Measurements from ENCODE around the gene PACSIN3. TPM values are rescaled to one million over a fixed set of nuclear protein-coding genes. Genes with fewer than 3 reads are reported as not detected.
A peak's percentile ranks its signal among the peaks of the same experiment; 100 is the strongest.
"Not testable (repeated sequence)": the region's sequence is repeated elsewhere in the genome, so short reads cannot be mapped to it uniquely, and the experiment has no call there.

The PACSIN3 gene
- total RNA-seq, 8 experiments from 2014 or later = 1.2 to 89.4 (median 9.9) TPM

DNA sequence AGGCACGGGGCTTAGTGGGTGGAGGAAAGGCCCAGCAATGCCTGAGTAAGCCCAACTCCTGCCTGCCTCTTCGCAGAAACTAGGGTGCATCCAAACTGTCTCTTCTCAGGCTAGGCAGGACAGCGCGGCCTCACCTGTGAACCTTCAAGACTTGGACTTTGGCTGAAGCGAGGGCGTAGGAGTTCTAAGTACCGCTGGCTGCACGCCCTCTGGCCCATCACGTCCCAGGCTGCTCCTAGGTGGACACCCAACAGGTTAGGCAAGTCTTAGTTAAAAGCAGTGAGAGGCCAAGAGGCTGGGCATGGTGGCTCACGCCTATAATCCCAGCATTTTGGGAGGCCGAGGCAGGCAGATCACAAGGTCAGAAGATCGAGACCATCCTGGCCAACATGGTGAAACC, 26.7 kb upstream of the PACSIN3 start:
- 94 to 100% (median 100%) methylated on average over 1 to 8 of the region's 12 CpGs; no CpG with 5 or more reads in 3 of the 10 experiments for WGBS, 10 experiments
- in situ Hi-C loops (cut with MboI; ENCODE audit: low pct_unique_long_range_greater_than_20kb in 2 of 9, low sequenced_read_pairs in 9 of 9, unreplicated experiment in 9 of 9) = no loop called here
- no peak overlapping the region for H3K27ac ChIP-seq
- peaks cover 17 to 18% of the 10 kb centered on the region in 2 donors for H3K4me1 ChIP-seq (replicated peaks in 1 of 2)
- no peak overlapping the region for H3K4me3 ChIP-seq
- ATAC-seq (replicated peaks in 6 of 8) = no peak

DNA sequence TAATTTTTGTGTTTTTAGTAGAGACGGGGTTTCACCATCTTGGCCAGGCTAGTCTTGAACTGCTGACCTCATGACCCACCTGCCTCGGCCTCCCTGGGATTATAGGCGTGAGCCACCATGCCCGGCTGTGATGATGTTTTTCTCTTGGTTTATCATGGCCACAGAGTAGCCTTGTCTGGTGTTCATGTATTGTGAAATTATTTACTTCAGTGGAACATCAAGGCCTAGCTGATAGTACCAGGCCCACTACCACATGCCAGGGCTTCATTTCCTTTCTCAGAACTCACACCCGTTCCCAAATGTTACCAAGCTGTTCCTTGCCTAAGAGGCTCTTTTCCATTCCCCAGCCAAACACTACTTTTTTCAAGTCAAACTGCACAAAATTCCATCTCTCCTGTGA, 22.4 kb upstream of the PACSIN3 start:
- WGBS, 10 experiments = 33 to 100% (median 94%) methylated on average over 1 to 4 of the region's 5 CpGs; no CpG with 5 or more reads in 3 of the 10 experiments
- ATAC-seq (replicated peaks in 6 of 8) = no peak
- H3K4me3 ChIP-seq = no peak overlapping the region
- in situ Hi-C loops (cut with MboI; ENCODE audit: low pct_unique_long_range_greater_than_20kb in 2 of 9, low sequenced_read_pairs in 9 of 9, unreplicated experiment in 9 of 9) = no loop called here
- H3K4me1 ChIP-seq (replicated peaks in 1 of 2) = peaks cover 5% of the 10 kb centered on the region in 2 donors
- H3K27ac ChIP-seq = no peak overlapping the region

DNA sequence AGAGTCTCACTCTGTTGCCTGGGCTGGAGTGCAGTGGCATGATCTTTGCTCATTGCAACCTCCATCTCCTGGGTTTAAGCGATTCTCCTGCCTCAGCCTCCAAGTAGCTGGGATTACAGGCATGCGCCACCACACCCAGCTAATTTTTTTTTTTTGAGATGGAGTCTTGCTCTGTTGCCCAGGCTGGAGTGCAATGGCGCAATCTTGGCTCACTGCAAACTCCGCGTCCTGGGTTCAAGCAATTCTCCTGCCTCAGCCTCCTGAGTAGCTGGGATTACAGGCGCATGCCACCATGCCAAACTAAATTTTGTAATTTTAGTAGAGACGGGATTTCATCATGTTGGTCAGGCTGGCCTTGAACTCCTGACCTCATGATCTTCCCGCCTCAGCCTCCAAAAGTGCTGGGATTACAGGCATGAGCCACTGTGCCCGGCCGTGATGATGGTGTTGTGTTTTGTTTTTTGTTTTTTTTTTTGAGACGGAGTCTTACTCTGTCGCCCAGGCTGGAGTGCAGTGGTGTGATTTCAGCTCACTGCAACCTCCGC, 21.8 kb upstream of the PACSIN3 start:
- in situ Hi-C loops (cut with MboI; ENCODE audit: low pct_unique_long_range_greater_than_20kb in 2 of 9, low sequenced_read_pairs in 9 of 9, unreplicated experiment in 9 of 9); H3K4me1 ChIP-seq (replicated peaks in 1 of 2); H3K27ac ChIP-seq; H3K4me3 ChIP-seq; ATAC-seq (replicated peaks in 6 of 8): not testable (repeated sequence)
- whole genome bisulfite sequencing, 10 experiments = 82 to 100% (median 94%) methylated on average over 1 to 10 of the region's 13 CpGs

DNA sequence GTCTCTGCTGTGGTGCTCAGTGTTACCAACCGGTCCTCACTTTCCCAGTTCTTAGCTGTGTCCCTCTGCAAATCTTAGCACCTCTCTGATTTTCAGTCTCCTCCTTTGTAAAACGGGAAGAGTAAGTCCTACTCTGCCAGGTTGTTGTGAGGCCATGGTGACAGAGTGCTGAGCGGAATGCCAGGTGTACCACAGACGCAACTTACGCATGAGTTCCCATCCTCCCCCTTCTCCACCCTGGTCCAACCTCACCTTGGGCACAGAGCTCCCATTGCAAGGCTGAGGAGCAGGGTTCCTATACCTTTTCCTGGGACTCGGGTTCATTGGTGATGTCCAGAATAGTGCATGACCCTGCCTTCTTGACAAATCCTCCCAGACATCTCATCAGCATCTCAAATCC, 21.2 kb upstream of the PACSIN3 start:
- no peak overlapping the region for H3K4me3 ChIP-seq
- in situ Hi-C loops (cut with MboI; ENCODE audit: low pct_unique_long_range_greater_than_20kb in 2 of 9, low sequenced_read_pairs in 9 of 9, unreplicated experiment in 9 of 9) = no loop called here
- WGBS, 10 experiments = 56 to 100% (median 84%) methylated on average over 1 to 6 of the region's 6 CpGs; no CpG with 5 or more reads in 2 of the 10 experiments

DNA sequence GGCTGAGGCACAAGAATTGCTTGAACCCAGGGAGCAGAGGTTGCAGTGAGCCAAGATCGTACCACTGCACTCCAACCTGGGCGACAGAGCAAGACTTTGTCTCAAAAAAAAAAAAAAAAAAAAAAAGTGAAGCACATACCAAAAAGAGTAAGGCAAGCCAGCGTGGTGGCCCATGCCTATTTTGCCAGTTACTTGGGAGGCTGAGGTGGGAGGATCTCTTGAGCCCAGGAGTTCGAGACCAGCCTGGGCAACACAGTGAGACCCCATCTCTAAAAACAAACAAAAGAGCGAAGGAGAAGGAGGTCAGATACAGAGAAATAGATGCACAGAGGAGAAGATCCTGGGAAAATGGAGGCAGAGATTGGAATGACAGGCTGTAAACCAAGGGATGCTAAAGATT, 20.3 kb upstream of the PACSIN3 start:
- in situ Hi-C loops (cut with MboI; ENCODE audit: low pct_unique_long_range_greater_than_20kb in 2 of 9, low sequenced_read_pairs in 9 of 9, unreplicated experiment in 9 of 9); H3K4me3 ChIP-seq; H3K27ac ChIP-seq; H3K4me1 ChIP-seq (replicated peaks in 1 of 2); ATAC-seq (replicated peaks in 6 of 8): not testable (repeated sequence)
- WGBS, 10 experiments = 61 to 100% (median 89%) methylated on average over 1 to 5 of the region's 5 CpGs; no CpG with 5 or more reads in 1 of the 10 experiments

More for the DNA sequence above, 21.2 kb upstream of the PACSIN3 start:
- Histone ChIP-seq H3K27ac (no peak overlapping the region), H3K4me1 (replicated peaks in 1 of 2) (peaks cover 5% of the 10 kb centered on the region in 2 donors)
- ATAC-seq (replicated peaks in 6 of 8) = no peak

DNA sequence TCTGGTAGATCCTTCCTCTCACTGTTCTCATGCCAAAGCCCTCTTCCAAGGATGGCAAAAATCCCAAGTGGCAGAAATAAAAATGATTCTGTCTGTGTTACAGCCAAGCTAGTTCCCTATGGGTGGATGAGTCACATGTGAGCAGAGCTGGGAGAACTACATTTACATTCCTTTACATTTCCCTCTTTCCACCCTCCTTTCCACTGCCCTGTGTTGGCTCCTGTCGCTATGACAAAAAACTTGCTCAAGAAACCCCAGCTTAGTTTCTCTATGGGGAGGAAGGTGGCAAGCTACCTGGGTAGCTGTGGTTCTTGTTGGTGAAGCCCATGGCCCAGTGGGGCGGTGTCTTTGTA, 18.4 kb upstream of the PACSIN3 start:
- Histone ChIP-seq H3K4me1 (replicated peaks in 1 of 2) (peaks cover 5% of the 10 kb centered on the region in 2 donors), H3K4me3 (no peak overlapping the region), H3K27ac (no peak overlapping the region)
- ATAC-seq (replicated peaks in 6 of 8) = peak in 7 of 8 experiments; percentile 51 to 100 (median 82)
- WGBS, 10 experiments = 0 to 67% (median 33%) methylated on average over 1 to 2 of the region's 2 CpGs; no CpG with 5 or more reads in 3 of the 10 experiments
- in situ Hi-C loops (cut with MboI; ENCODE audit: low pct_unique_long_range_greater_than_20kb in 2 of 9, low sequenced_read_pairs in 9 of 9, unreplicated experiment in 9 of 9) = no loop called here

DNA sequence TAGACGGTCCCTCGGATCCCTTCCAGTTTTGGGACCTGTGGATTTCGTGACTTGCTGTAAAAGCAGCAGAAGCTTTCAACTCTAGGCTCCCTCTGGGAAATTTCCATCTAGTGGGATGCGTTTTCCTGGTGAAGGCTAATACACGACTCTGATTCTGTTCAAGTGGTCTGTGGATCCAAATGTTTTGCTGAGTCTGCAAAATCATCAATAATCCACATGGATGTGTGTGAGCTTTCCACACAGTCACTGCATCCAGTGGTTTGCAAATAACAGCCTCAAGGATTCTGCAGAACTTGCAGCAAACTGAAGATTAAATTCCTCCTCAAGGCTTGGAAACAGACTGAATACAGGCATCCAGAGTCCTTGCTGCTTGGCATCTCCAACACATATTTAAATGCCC, 16.3 kb upstream of the PACSIN3 start:
- Histone ChIP-seq H3K4me1 (replicated peaks in 1 of 2) (peaks cover 5% of the 10 kb centered on the region in 2 donors), H3K4me3 (no peak overlapping the region), H3K27ac (no peak overlapping the region)
- no peak for ATAC-seq (replicated peaks in 6 of 8)
- in situ Hi-C loops (cut with MboI; ENCODE audit: low pct_unique_long_range_greater_than_20kb in 2 of 9, low sequenced_read_pairs in 9 of 9, unreplicated experiment in 9 of 9) = no loop called here
- 56 to 100% (median 84%) methylated on average over 1 to 5 of the region's 5 CpGs for WGBS, 10 experiments

DNA sequence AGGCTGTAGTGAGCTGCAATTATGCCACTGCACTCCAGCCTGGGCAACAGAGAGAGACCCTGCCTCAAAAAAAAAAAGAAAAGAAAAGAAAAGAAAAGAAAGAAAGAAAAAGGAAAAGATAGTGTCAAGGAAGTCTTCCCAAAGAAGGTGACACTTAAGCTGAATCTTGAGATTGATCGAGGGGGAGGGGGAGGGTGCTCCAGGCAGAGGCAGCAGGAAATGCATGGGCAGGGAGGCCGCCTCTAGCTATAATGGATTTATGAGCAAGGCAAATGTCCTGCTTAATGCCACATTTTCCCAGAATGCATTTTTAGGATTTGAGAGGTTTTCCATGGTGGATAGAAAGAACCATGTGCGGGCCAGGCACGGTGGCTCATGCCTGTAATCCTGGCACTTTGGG, 14.8 kb upstream of the PACSIN3 start:
- no peak for ATAC-seq (replicated peaks in 6 of 8)
- H3K4me1 ChIP-seq (replicated peaks in 1 of 2) = peaks cover 5% of the 10 kb centered on the region in 2 donors
- 21 to 100% (median 83%) methylated on average over 2 to 4 of the region's 4 CpGs; no CpG with 5 or more reads in 2 of the 10 experiments for WGBS, 10 experiments
- no peak overlapping the region for H3K27ac ChIP-seq
- no peak overlapping the region for H3K4me3 ChIP-seq
- in situ Hi-C loops (cut with MboI; ENCODE audit: low pct_unique_long_range_greater_than_20kb in 2 of 9, low sequenced_read_pairs in 9 of 9, unreplicated experiment in 9 of 9) = no loop called here

DNA sequence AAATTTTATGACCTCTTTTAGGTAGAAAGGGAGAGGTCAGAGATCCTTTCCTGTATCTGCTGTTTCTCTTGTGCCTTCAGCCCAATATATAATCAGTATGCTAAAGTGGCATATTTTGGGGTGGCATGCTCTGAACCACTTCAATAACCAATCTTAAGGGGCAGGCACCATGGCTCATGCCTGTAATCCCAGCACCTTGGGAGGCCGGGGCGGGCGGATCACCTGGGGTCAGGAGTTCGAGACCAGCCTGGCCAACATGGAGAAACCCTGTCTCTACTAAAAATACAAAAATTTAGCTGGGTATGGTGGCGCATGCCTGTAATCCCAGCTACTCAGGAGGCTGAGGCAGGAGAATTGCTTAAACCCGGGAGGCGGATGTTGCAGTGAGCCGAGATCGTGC, 11.9 kb upstream of the PACSIN3 start:
- WGBS, 10 experiments = 60 to 100% (median 93%) methylated on average over 1 to 6 of the region's 9 CpGs; no CpG with 5 or more reads in 3 of the 10 experiments
- ATAC-seq (replicated peaks in 6 of 8); H3K4me3 ChIP-seq; in situ Hi-C loops (cut with MboI; ENCODE audit: low pct_unique_long_range_greater_than_20kb in 2 of 9, low sequenced_read_pairs in 9 of 9, unreplicated experiment in 9 of 9); H3K4me1 ChIP-seq (replicated peaks in 1 of 2); H3K27ac ChIP-seq: not testable (repeated sequence)

DNA sequence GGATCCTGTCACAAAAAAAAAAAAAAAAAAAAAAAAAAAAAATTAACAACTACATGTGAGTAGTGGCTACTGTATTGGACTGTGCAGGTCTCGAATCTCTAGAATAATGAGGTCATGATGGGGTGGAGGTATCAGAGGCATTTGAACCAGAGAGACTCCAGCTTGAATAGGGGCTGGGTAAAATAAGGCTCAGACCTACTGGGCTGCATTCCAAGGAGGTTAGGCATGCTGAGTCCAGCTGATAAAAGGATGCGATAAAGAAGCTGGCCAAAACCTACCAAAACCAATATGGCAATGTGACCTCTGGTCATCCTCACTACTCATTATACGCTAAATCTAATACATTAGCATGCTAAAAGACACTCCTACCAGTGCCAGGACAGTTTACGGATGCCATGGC, 5.9 kb upstream of the PACSIN3 start:
- Histone ChIP-seq H3K4me1 (replicated peaks in 1 of 2) (peaks cover 2 to 17% of the 10 kb centered on the region in 2 donors), H3K4me3 (no peak overlapping the region), H3K27ac (no peak overlapping the region)
- ATAC-seq (replicated peaks in 6 of 8) = peak in 3 of 8 experiments; percentile 10 to 24 (median 11)
- in situ Hi-C loops (cut with MboI; ENCODE audit: low pct_unique_long_range_greater_than_20kb in 2 of 9, low sequenced_read_pairs in 9 of 9, unreplicated experiment in 9 of 9) = no loop called here
- WGBS, 10 experiments = 21 to 100% (median 70%) methylated on average over 1 to 3 of the region's 4 CpGs

DNA sequence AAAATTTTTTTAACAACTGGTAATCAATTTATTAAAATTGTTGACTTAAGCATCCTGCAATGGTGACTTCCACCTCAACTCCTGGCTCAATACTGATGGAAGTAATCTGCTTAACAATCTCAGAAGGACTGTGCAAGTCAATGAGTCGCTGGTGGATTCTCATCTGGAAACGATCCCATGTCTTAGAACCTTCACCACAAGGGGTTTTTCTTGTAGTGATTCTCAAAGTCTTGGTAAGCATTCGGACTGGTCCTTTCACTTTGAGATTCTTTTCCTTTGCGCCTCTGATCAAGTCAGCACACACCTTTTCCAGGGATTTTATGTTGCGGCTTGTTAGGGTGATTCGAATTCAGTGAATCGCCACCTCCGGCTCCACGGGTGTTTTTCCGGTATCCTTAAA, 4.9 kb upstream of the PACSIN3 start:
- H3K4me3 ChIP-seq; H3K27ac ChIP-seq; ATAC-seq (replicated peaks in 6 of 8); in situ Hi-C loops (cut with MboI; ENCODE audit: low pct_unique_long_range_greater_than_20kb in 2 of 9, low sequenced_read_pairs in 9 of 9, unreplicated experiment in 9 of 9): not testable (repeated sequence)
- WGBS, 10 experiments = 0 to 100% (median 74%) methylated on average over 2 to 9 of the region's 10 CpGs; no CpG with 5 or more reads in 3 of the 10 experiments
- H3K4me1 ChIP-seq (replicated peaks in 1 of 2) = peaks cover 2 to 17% of the 10 kb centered on the region in 2 donors

DNA sequence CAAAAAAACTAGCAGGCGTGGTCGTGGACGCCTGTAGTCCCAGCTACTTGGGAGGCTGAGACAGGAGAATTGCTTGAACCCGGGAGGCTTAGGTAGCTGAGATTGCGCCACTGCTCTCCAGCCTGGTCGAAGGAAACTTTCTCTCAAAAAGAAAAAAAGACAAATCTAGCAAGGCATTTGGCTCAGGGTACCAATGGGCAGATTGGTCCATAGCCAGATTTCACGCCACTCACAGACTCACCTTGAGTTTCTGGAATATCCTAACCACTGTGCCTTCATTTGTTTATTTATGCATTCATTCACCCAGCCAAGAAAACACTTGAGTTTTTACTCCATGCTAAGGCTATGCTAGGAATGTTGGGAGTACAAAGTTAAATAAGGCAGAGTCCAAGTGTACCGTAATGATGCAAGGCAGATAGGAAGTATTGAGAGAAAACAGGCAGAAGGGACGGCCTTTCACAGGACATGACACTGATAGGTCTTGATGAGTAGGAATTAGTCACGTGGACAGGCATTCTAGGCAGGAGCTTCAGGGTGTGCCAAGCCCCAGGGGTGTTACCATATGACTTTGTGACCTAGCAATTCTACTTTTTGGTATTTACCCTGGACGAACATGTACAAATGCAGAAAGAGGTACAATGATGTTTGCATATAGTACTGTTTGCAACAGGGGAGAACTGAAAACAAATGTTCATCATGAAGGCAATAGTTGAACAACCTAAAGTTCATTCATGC, 3.0 kb upstream of the PACSIN3 start:
- in situ Hi-C loops (cut with MboI; ENCODE audit: low pct_unique_long_range_greater_than_20kb in 2 of 9, low sequenced_read_pairs in 9 of 9, unreplicated experiment in 9 of 9) = no loop called here
- Histone ChIP-seq H3K4me3 (no peak overlapping the region), H3K27ac (no peak overlapping the region), H3K4me1 (replicated peaks in 1 of 2) (peaks cover 11 to 33% of the 10 kb centered on the region in 2 donors)
- 17 to 100% (median 87%) methylated on average over 1 to 9 of the region's 11 CpGs; no CpG with 5 or more reads in 1 of the 10 experiments for WGBS, 10 experiments
- ATAC-seq (replicated peaks in 6 of 8) = peak in 3 of 8 experiments; percentile 0 to 22 (median 12)

DNA sequence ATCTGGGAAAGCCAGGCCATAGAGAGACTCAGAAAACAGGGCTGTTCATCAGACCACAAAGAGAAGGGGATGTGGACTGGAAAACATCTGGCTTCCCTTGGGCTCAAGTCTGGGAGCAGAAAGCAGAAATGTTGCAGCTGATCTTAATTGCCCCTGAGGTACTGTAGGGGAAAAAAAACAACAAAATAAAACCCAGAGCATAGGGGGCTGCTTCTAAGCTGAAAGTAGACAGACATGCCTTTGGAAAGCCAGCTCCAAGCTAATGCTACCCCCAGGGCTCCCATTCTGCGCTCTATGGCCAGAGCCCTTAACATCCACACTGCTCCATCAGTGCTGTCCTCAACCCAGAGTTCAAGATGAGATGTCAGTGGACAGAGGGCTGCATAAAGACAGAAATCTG, 2.0 kb upstream of the PACSIN3 start:
- no CpG with 5 or more reads among the region's 1 CpG for WGBS, 10 experiments
- peaks cover 11 to 30% of the 10 kb centered on the region in 2 donors for H3K4me1 ChIP-seq (replicated peaks in 1 of 2)
- H3K27ac ChIP-seq = no peak overlapping the region
- in situ Hi-C loops (cut with MboI; ENCODE audit: low pct_unique_long_range_greater_than_20kb in 2 of 9, low sequenced_read_pairs in 9 of 9, unreplicated experiment in 9 of 9) = no loop called here
- H3K4me3 ChIP-seq = no peak overlapping the region
- no peak for ATAC-seq (replicated peaks in 6 of 8)
